Stimulated activated CD4-positive, alpha-beta T cell treated with anti-CD3 and anti-CD28 coated beads, TNF-alpha, amount 100 ng/mL, for 4 hours (primary cell): ENCODE results near the gene FUT8.
"Not testable (repeated sequence)": the region's sequence is repeated elsewhere in the genome, so short reads cannot be mapped to it uniquely, and the experiment has no call there.

Experiments used
- DNase-seq, 3 experiments: peaks; one replicate each; pipeline ENCODE4 v3.0.0-alpha.2; 2020; ENCODE audit warnings: low read depth in 3 of 3

Gene FUT8

DNA sequence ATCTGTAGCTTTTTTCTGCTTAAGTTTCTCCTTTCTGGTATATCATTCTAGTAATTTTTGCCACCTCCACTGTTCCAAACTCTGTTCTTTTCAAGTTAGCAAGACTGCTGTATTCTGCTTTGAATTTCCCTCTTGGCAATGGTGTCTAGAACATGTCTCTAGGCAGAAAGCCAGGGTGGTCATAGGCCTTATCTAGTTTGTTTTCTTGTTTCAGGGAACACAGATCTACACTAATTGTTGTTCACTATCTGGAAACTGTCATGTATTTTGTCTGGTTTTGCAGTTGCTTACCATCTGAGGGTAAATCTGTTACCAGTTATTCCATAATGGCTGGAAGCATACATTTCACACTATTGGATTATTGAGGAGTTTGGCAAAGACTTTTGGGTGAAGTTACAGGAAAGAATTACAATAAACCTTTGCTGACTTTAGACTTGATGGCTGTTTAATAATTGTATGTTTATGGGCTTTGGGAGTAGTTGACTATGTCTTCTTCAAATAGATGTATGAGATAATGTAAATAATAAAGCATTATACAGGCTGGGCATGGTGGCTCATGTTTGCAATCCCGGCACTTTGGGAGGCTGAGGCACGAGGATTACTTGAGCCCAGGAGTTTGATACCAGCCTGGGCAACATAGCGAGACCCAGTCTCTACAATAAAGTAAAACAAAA, 41.4 kb downstream of the FUT8 start:
- no peak for DNase-seq

DNA sequence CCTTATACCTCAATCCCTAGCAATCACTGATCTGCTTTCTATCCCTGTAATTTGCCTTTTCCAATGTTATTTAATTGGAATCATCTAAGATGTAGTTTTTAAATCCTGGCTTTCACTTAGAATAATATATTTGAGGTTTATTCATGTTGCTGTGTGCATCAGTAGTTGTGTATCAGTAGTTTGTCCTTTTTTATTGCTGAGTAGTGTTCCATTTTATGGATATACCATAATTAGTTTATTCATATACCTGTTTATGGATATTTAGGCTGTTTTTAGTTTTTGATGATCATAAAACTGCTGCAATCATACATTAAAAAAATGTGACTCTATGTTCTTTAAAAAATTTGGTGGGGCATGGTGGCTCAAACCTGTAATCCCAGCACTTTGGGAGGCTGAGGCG, 43.7 kb downstream of the FUT8 start:
- DNase-seq: no peak

DNA sequence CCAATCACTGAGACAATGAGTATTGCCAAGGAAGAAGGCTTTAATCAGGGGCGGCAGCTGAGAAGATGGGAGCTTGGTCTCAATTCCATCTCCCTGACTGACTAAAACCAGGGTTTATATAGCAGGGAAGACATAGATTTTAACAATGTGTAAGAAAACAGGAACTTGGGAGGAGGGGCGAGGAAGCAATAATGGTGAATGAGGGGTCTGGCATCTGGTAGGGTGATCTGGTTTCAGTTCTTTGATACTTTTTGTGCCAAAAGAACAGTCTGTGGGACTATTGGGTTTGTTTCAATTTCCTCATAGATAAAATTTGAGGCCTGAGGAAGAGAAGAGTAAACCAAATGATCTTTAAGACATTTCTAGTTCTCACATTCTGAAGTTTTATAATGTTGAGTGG, 49.2 kb downstream of the FUT8 start:
- DNase-seq: no peak

DNA sequence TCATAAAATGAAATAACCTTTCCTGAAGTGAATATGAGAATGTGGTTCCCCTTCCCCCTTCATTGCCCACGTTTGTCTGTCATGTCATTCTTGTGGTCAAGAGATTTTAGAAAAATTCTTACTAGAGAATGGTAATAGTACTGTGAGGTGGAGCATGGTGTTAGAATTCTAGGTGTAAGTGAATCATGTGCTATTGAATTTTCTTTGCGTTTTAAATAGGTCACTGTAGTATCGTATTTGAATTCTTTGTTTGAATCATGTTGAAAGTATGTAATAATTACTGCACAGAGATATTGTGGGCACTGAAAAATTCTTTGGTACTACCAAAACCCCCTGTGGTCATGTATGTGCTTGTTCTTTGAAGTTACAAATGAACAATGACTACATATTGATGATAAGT, 49.9 kb downstream of the FUT8 start:
- DNase-seq: no peak

DNA sequence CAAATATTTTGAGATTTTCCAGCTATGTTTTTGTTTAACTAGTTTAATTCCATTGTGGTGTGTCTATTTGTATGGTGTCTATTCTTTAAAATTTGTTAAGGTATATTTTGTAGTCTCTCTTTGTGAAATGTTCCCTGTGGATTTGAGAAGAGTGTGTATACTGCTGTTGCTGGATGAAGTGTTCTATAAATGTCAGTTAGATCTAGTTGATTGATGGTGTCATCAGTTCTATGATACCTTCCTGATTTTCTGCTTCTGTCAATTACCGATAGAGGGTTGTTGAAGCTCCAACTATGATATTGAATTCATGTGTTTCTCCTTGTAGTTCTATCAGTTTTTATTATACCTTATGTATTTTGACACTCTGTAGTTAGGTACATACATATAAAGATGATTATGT, 53.1 kb downstream of the FUT8 start:
- DNase-seq: no peak

DNA sequence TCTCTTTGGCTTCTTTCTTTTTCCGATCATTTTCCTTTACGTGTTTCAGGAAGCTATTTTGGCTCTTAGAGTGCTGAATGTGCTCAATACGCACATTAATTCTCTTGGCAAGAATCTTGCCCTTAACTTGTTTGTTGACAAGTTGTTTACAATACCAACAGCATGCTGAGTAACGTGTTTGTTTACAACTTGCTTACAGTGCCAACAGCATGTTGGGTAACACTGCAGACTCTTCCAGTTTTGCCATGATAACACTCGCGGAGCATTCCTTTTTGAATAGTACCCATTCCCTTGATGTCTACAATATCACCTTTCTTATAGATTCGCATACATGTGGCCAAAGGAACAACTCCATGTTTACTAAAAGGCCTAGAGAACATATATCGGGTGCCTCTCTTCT, 55.4 kb downstream of the FUT8 start:
- DNase-seq: not testable (repeated sequence)

DNA sequence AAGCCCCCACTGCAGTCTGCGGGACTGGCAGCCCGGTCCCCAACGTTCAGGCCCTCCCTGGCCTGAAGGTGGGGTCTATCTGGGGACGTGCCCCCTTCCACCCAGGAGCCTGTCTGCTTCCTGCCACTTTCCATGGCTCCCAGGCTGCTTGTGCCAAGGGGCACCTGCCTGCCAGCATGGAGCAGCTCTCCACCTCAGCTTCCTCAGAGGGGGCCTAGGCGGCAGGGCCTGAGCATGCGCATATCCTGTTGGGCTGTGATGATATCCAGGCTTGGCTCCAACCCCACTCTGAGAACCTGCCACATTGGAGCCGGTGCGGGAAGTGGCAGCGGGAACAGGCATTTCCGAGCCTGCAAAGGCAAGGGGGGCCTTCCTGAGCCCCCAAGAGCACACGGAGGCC, 57.4 kb downstream of the FUT8 start:
- no peak for DNase-seq

DNA sequence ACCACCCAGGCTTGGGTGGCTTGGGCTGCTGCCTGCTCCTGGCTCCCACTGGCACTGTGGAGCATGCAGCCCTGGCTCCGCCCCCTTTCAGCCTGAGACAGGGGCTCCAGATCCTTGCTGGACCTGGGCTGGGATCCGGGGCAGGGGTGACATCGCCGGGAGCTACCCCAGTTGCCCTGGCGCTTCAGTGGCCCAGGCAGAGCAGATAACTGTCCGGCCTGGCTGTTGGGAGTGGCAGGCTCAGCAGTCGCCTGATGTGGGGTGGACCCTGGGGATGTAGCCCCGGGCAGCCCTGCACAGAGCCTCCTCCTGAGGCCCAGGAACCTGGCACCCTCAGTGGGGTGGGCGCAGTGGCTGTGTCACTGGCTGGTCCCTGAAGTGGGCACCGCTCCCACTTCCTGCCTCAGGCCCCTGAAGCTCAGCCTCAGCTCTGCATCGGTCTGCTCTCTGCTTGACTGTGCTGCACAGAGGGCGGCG, 57.9 kb downstream of the FUT8 start:
- DNase-seq: no peak

DNA sequence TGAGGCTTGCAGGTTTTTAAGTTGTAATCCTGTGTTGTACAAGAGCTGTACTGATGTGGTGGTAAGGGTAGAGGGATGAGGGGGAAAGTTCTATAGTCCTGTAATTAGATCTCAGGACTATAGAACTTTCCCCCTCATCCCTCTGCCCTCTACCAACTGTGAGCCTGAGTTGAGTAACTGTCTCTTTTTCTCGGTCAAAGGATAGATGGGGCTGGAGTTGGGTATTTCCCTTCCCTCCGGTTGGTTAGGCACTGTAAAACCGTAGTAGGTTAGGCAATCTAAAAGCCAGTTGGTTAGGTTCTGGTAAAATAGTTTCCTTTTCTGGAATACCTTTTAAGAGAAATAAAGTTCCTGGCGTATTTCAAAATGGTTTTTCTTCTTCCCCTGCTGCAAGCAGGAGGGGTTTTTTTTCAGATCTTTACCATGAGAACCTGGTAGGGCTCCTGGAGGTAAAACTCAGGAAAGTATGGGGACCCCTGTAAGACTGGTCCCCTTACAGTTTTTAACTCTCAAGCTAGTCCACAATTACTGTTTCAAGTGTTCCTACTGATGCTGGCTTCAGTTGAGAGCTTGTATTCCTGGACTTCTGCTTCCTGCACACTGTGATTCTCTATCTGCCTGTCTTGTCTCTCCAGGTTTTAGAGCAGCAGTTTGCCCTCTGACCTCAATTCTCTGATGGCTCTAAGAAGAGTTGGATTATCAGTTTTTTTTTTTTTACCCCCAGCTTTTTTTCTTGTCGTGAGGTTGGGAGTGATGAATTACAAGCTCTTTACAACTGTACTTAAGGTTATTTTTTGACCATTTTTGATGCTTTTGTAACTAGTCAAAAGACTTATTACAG, 58.7 kb downstream of the FUT8 start:
- DNase-seq: no peak

DNA sequence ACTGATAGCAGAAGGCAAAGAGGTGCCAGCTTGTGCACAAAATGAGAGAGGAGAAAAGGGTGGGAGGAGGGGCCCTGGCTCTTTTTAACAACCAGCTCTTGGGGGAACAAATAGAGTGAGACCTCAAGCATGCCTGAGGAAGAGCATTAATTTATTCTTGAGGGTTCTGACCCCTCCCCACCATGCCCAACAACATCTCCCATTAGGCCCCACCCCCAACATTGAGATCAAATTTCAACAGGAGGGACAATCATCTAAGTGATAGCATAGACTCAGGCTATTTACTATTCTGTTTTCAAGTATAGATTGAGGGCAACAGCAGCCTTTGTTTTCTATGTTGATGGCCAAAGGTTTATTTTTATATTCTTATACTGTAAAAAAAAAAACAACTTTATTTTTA, 59.7 kb downstream of the FUT8 start:
- DNase-seq: no peak

DNA sequence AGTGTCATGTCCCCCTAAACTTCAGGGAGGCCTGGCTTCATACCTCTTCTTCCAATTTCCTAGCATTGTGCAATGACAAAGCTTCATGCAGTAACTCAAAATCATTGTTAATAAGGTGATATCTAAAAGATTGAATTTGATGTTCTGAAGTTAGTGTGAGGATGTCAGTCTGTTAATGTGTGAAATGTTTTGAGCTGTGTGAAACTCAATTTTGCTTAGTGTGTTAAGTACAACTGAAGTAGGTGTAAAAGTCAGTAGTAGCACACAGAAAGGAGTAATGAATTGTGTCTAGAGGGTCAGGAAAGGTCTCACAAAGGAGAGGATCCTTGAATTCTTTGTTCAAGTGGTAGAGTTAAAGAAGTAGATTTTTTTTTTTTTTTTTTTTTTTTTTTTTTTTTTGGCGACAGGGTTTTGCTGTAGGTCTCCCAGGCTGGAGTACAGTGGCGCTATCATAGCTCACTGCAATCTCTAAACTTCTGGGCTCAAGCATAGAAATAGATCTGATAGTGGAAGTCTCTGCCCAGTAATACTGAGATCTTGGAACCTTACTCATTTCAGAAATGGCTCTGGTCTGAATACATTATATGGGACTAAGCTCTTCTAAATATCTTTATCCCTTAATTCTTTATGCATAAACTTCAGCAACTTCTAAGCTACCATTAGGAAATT, 63.9 kb downstream of the FUT8 start:
- no peak for DNase-seq

DNA sequence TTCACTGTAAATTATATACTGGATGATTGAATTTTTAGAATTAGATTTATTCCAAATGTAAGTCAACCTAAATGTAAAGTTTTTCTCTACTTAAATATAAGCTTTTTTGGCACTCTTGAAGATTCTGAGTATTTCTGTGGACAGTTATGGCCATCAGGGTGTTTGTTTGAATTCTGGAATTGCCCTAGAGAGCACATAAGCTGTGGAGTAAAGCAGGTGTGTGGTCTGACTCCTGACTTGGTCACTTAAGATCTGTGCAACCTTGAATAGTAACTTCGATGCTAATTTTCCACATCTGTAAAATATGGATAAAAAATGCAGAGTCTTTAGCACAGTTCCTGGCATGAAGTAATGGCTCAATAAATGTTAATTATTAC, 64.4 kb downstream of the FUT8 start:
- no peak for DNase-seq

DNA sequence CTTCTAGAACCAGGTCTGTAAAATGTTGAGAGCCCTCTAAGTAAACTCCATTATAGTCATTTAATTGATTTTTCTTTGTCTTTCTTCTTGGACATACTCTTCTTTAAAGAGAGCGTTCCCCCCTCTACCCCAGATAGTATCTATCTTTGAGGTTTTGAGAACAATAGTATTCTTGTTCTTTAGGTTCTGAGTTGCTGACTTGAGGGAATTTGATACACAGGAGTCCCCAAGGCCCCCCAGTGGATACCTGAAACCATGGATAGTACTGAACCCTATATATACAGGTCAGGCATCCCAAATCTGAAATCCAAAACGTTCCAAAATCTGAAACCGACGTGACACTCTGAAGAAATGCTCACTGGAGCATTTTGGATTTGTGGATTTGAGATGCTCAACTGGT, 65.5 kb downstream of the FUT8 start:
- no peak for DNase-seq

DNA sequence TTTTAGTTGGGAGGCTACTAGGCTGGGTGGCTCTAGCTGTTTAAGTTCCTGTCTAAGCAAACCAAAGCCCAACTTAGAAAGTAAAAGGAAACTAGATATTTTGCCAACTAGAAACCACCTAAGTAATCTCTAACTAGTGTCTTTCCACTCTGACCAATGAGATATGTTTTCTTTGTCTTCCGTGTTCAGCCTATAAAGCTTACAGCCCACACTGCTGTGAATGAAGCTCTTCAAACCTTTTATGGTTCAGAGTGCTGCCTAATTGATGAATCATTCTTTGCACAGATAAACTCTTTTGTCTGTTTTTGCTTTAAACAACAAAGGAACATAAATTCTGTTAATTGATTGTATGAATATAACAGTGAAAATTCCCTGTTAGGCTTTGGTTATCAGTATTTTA, 66.1 kb downstream of the FUT8 start:
- DNase-seq: no peak

DNA sequence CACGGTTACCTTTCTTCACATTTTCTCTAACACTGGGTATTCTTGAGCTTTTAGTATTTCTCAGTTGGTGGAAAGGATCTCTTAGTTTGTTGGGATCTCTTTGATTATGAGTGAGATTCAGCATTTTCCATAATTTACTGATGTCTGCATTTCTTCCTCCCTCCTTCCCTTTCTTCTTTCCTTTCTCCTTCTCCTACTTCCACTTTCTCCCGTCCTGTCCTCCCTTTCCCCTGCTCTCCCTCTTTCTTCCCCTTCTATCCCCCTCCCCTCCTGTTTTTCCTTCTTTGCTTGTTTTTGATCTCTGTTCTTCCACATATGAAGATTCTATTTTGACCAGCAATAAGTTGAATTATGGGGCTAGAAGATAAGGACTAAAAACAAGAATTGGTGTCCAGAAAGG, 66.9 kb downstream of the FUT8 start:
- no peak for DNase-seq

DNA sequence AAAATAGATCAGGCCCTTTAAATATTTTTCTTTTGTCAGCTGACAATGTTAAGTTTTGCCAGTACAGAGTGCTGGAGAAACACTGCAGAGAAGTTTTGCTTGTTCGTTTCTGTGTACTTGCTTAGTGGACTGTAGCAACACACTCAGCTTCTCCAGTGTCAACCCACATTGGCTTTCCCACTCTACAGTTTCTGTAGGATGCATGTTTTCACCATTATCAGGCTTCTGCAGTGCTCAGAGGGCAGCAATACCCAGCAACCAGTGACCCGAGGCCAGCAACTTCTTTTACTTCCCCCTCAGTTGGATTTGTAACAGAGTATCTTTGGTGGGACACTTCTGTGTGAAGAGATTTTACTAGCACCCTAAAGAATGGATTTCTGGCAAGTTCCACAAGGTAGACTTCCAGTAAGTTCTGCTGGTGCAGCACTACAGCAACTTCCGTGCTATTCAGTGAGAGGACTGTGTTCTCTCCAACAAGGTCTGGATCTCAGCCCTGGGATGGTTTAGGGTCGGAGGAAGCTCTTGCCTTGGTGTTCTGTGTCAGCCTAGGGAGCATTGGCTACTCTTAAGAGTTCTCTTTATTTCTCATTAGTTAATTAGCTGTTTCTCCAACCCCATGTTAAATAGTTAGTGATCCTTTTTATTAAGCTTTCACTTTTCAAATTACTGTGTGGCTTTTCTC, 70.4 kb downstream of the FUT8 start:
- no peak for DNase-seq

DNA sequence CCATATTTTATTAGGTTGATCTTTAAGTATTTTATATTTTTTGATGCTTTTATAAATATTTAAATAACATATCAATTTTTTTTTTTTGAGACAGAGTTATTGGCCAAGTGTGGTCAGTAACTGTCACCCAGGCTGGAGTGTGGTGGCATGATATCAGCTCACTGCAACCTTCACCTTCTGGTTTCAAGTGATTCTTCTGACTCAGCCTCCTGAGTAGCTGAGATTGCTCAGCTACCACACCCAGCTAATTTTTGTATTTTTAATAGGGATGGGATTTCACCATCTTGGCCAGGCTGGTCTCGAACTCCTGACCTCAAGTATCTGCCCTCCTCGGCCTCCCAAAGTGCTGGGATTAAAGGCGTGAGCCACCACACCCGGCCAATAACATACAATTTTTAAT, 71.1 kb downstream of the FUT8 start:
- no peak for DNase-seq

DNA sequence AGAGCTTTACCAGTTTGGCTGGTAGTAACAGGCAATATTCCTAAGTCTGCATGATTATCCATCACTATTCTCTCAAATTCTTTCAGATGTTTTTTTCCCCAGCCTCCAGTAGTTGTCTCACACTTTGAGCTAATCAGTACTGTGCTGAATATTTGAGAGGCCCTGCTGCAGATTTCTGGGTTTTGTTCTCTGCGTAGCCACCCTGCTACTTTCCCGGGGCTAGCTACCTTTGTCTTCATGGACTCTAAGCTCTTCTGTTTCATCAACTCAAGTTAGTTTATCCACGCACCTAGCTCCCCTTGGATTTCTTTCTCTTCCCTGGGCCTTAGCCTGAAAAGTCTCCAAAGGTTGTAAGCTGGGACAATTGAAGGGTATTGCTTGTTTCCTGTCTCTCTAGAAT, 73.0 kb downstream of the FUT8 start:
- DNase-seq: no peak

DNA sequence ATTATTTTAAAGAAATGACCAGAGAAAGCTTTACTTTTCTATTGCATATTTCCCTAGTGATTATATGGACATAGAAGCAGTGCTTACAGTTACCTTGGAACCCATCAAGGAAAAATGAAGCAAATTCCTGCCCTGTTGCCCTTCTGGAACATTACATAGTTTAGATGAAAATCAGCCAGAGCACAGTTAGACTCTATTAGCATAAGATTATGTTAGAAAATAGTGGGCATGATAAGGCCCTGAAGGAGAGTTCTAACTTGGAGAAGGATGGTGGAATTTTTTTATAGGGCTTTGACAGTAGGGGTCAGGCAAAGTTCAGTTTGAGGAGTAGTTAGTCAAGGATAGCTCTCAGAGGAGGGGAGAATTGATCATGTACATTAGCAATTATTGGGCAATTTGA, 74.3 kb downstream of the FUT8 start:
- no peak for DNase-seq

DNA sequence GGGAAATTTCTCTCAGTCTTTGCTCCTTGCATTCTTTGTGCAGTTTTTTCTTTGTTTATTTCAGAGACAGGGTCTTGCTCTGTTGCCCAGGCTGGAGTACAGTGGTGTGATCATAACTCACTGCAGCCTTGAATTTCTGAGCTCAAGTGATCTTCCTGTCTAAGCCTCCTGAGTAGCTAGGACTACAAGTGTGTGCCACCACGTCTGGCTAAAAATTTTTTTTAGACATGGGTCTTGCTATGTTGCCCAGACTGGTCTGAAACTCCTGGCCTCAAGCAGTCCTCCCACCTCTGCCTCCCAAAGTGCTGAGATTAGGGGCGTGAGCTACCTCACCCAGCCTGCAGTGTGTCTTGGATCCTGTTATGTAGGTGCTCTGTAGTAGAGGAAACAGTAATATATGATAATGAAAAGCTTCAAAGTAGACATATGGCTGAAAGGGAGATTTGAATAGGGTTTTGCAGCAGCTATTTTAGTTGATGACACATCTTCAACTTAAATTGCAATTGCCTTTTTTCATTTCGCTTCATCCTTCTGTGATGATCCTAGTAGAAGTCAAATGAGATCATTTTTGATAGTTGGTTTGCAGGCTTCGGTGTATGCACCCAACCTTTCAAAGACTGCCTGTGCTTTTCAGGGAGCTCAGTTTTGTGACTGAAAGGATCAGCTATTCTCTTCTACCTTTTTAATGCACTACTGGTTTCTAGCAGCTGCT, 75.4 kb downstream of the FUT8 start:
- no peak for DNase-seq

DNA sequence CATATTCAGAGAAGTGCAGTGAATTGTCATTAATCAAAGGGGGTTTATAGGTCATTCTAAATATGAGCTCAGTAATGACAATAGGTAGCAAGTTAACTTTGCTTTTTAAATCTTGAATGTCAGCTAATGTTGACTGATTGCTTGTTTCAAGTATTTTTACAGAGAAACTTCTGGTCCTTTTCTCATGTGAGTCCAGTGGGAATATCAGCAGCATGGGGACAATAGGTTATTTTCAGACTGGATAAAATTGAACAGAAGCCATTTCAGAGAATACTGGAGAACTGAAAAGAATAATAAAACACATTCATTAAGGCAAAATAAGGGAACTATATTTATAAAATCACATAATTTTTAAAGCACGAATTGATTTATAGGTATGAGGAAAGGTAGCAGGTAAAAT, 78.7 kb downstream of the FUT8 start:
- no peak for DNase-seq

DNA sequence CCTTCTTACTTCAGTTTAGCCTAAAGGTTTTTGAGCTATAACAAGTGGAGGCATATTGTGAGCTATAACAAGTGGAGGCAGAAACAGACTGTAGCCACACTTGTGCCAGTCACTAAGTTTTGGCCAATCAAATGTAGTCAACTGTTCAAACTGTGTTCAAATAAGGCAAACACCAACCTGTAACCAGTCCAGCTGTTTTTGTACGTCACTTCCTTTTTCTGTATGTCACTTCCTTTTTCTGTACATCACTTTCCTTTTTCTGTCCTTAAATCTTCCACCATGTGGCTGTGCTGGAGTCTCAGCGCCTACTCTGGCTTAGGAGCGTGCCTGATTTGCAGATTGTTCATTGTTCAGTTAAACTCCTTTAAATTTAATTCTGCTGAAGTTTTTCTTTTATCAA, 79.7 kb downstream of the FUT8 start:
- no peak for DNase-seq
